ENCODE results near the gene MRPL54. TPM values are rescaled to one million over a fixed set of nuclear protein-coding genes. Genes with fewer than 3 reads are reported as not detected.

MRPL54 gene
- total RNA-seq, 1 experiment from 2014 or later, result 73.9 TPM

- DNase-seq (no peak), ATAC-seq (no peak)
- H3K79me2 ChIP-seq (ENCODE audit: low read length), result no peaks in the 10 kb centered on the region
- no peaks in the 10 kb centered on the region for H3K9me3 ChIP-seq (ENCODE audit: low read length)
- no peaks in the 10 kb centered on the region for H4K20me1 ChIP-seq (ENCODE audit: low read length)
- intact Hi-C loops (cut with micrococcal nuclease), result loop anchor here (2.0 kb wide), 1 partner anchor 53 kb away; no protein-coding TSS in a partner anchor
- no peak overlapping the region for H3K4me2 ChIP-seq (ENCODE audit: low read length)
- H3K4me1 ChIP-seq (ENCODE audit: insufficient read depth, low read length), result no peaks in the 10 kb centered on the region; the same call in 1 of the 2 replicates
- no peaks in the 10 kb centered on the region for H3K36me3 ChIP-seq (ENCODE audit: low read depth, low read length)
- no peaks in the 10 kb centered on the region for H3K27me3 ChIP-seq (ENCODE audit: low read length)
- TF ChIP-seq EZH2phosphoT487 (IDR thresholded peaks at IDR 0.05; ENCODE audit: borderline replicate concordance, low read length) (no peak), CTCF (conservative IDR thresholded peaks at IDR 0.05; ENCODE audit: low read depth, low read length) (no peak), EZH2 (IDR thresholded peaks at IDR 0.05; ENCODE audit: low read length, unreplicated experiment) (no peak)
- H3K27ac ChIP-seq (ENCODE audit: low read length), result no peak overlapping the region
- H3K9ac ChIP-seq (ENCODE audit: low read length), result no peak overlapping the region
- H2AFZ ChIP-seq (ENCODE audit: low read length), result no peak overlapping the region
- H3K4me3 ChIP-seq (ENCODE audit: low read length), result no peak overlapping the region
- POLR2A ChIA-PET (ENCODE audit: unreplicated experiment), result no interaction called here
- H3F3A ChIP-seq (ENCODE audit: low read length, unreplicated experiment), result no peaks in the 10 kb centered on the region
- no peaks in the 10 kb centered on the region for H3K9me2 ChIP-seq (replicated peaks; ENCODE audit: low read length)
- CTCF ChIA-PET, result no interaction called here
- no TSS peak for BruUV-seq (replicated peaks)
Observed at GRCh38 chr19:3719868-3720267, 42.6 kb upstream of the MRPL54 start.

GRCh38 chr19:3720349-3720917 is 42.0 kb upstream of the MRPL54 start:
- no peaks in the 10 kb centered on the region for H3K27me3 ChIP-seq (ENCODE audit: low read length)
- CTCF ChIA-PET, result no interaction called here
- no peak overlapping the region for H3K4me2 ChIP-seq (ENCODE audit: low read length)
- H3F3A ChIP-seq (ENCODE audit: low read length, unreplicated experiment), result no peaks in the 10 kb centered on the region
- no TSS peak for BruUV-seq (replicated peaks)
- no peak for ATAC-seq
- H3K9me3 ChIP-seq (ENCODE audit: low read length), result no peaks in the 10 kb centered on the region
- no peak overlapping the region for H3K4me3 ChIP-seq (ENCODE audit: low read length)
- H3K4me1 ChIP-seq (ENCODE audit: insufficient read depth, low read length), result no peaks in the 10 kb centered on the region; the same call in 1 of the 2 replicates
- TF ChIP-seq EZH2 (IDR thresholded peaks at IDR 0.05; ENCODE audit: low read length, unreplicated experiment) (no peak), EZH2phosphoT487 (IDR thresholded peaks at IDR 0.05; ENCODE audit: borderline replicate concordance, low read length) (no peak), CTCF (conservative IDR thresholded peaks at IDR 0.05; ENCODE audit: low read depth, low read length) (no peak)
- H3K36me3 ChIP-seq (ENCODE audit: low read depth, low read length), result no peaks in the 10 kb centered on the region
- no peak overlapping the region for H2AFZ ChIP-seq (ENCODE audit: low read length)
- H3K27ac ChIP-seq (ENCODE audit: low read length), result no peak overlapping the region
- POLR2A ChIA-PET (ENCODE audit: unreplicated experiment), result no interaction called here
- DNase-seq, result no peak
- intact Hi-C loops (cut with micrococcal nuclease), result no loop called here
- no peaks in the 10 kb centered on the region for H3K9me2 ChIP-seq (replicated peaks; ENCODE audit: low read length)
- no peak overlapping the region for H3K9ac ChIP-seq (ENCODE audit: low read length)
- H4K20me1 ChIP-seq (ENCODE audit: low read length), result no peaks in the 10 kb centered on the region
- H3K79me2 ChIP-seq (ENCODE audit: low read length), result no peaks in the 10 kb centered on the region

DNA sequence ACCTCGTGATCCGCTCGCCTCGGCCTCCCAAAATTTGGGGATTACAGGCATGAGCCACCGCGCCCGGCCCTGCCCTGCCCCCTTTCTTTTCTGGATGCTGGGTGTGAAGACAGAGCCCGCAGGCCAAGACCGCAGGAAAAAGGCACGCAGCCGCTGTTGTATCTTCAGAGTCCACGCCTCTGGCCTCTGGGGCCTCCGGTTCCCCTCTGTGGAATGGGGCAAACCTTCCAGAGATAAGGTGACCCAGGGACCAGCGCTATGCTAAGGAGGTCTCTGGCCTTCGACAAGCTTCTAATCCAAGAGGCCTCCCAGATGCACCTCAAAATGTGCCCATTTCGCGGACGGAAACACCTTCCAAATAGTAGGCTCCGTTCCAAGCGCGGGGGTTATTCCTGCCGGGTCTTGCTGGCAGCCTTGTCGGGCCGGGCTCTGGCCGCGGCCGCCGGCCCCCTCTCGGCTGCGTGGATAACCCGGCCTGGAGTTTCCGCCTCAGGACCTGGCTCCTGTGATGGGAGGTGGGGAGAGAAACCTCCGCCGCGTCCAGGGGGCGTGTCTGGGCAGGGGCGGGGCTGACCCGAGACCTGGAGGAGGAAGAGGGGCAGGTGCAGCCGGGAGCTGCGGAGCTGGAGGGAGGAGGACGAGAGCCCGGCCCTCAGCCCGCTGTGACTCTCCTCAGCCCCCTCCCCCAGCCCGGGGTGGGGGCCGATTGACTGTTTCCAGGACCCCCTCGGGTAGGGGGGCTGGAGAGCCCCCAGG is 41.2 kb upstream of the MRPL54 start:
- no TSS peak for BruUV-seq (replicated peaks)
- no peak overlapping the region for H3K9ac ChIP-seq (ENCODE audit: low read length)
- H3K27me3 ChIP-seq (ENCODE audit: low read length), result no peaks in the 10 kb centered on the region
- H3K4me1 ChIP-seq (ENCODE audit: insufficient read depth, low read length), result no peaks in the 10 kb centered on the region; the same call in 1 of the 2 replicates
- ATAC-seq, result peak; percentile 52
- no peaks in the 10 kb centered on the region for H3K9me2 ChIP-seq (replicated peaks; ENCODE audit: low read length)
- H3K27ac ChIP-seq (ENCODE audit: low read length), result no peak overlapping the region
- H3K4me3 ChIP-seq (ENCODE audit: low read length), result peak overlapping the region; percentile 62
- H3K36me3 ChIP-seq (ENCODE audit: low read depth, low read length), result no peaks in the 10 kb centered on the region
- peak overlapping the region; percentile 42; the same call in 1 of the 2 replicates for H2AFZ ChIP-seq (ENCODE audit: low read length)
- H3K79me2 ChIP-seq (ENCODE audit: low read length), result no peaks in the 10 kb centered on the region
- CTCF ChIA-PET, result no interaction called here
- no peak for TF ChIP-seq EZH2 (IDR thresholded peaks at IDR 0.05; ENCODE audit: low read length, unreplicated experiment)
- TF ChIP-seq CTCF (conservative IDR thresholded peaks at IDR 0.05; ENCODE audit: low read depth, low read length), result no peak
- no peak for TF ChIP-seq EZH2phosphoT487 (IDR thresholded peaks at IDR 0.05; ENCODE audit: borderline replicate concordance, low read length)
- H3F3A ChIP-seq (ENCODE audit: low read length, unreplicated experiment), result no peaks in the 10 kb centered on the region
- DNase-seq, result peak; percentile 92
- H3K9me3 ChIP-seq (ENCODE audit: low read length), result no peaks in the 10 kb centered on the region
- POLR2A ChIA-PET (ENCODE audit: unreplicated experiment), result no interaction called here
- peak overlapping the region; percentile 79 for H3K4me2 ChIP-seq (ENCODE audit: low read length)
- intact Hi-C loops (cut with micrococcal nuclease), result no loop called here
- H4K20me1 ChIP-seq (ENCODE audit: low read length), result no peaks in the 10 kb centered on the region

Data from PC-3 (cell line).